GM12891 (cell line): Measurements from ENCODE around the gene PER2.

Source experiments
- POLR2A ChIP-seq: IDR thresholded peaks from 2 replicates; pipeline ENCODE4 v1.6.1; 2011; ENCODE audit warnings: low read depth, low read length, control low read depth
- POLR2AphosphoS5 ChIP-seq: IDR thresholded peaks from 2 replicates; pipeline ENCODE4 v1.6.1; 2011; ENCODE audit warnings: low read depth, low read length, control low read depth

GRCh38 chr2:238296638-238297457 is 8.4 kb upstream of the PER2 start:
- TF ChIP-seq POLR2AphosphoS5 = no peak
- TF ChIP-seq POLR2A = no peak
